Measurements from ENCODE around the gene SLC6A12.
"Not testable (repeated sequence)": the region's sequence is repeated elsewhere in the genome, so short reads cannot be mapped to it uniquely, and the experiment has no call there.

SLC6A12 gene

DNA sequence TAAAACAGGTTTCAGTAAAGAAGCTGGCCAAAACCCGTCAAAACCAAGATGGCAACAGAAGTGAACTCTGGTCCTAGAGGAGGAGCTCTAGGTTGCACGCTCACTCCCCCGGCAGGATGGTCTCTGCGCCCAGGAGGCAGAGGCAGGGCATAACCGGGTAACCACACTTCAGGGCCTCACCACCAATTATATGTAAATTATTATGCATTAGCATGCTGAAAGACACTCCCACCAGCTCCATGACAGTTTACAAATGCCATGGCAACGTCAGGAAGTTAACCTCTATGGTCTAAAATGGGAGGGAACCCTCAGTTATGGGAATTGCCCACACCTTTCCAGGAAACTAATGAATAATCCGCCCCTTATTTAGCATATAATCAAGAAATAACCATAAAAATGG is 20.1 kb upstream of the SLC6A12 start:
- DNase-seq: no peak

DNA sequence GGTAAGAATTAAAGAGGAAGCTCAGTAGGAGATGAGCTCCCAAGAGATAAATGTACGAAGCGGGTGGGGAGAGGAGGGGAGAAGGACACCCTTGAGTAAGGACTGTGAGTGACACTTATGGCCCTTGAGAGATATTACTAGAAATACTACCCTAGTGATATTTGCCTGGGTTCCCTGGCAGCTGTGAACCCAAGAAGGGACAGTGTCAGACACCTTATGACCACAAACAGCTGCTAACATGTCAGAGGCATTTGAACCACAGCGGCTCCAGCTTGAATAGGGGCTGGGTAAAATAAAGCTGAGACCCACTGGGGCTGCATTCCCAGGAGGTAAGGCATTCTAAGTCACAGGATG is 19.6 kb upstream of the SLC6A12 start:
- no peak for DNase-seq

DNA sequence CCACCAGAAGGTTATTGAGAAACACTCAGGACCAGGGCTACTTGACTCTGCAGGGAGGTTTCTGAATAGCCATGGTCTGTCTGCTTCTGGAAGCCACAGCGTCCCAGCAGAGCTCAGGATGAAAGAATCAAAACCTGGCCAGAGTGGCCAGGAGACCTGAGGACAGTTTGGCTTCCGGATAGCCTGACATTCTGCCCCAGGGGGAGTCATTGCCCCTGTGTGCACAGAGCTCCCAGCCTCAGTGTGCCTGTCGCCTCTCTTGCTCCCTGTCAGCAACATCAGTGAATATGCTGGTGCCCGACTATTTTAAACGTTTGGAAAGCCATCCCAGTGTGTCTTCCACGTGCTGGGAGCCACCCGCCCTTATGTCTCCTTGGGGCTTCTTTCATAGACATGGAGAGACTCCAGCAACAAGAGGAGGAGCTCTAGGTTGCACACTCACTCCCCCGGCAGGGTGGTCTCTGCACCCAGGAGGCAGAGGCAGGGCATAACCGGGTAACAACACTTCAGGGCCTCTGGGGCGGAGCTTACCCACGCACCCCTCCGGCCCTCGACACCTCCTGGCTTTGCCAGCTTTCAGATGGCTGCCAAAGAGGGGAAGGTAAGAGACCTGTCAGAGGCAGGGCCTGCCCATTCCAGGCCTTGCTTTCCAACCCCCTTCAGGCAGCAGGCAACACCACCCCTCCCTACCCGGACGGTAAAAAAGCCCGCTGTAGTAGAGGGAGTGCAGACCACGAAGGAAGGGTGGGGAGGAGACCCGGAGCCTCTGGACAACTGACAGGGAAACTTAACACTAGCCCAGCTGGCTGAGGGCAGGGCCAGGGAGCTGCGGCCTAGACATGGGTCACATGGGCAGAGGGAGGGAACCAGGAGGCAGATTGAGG is 19.0 kb upstream of the SLC6A12 start:
- no peak for DNase-seq

DNA sequence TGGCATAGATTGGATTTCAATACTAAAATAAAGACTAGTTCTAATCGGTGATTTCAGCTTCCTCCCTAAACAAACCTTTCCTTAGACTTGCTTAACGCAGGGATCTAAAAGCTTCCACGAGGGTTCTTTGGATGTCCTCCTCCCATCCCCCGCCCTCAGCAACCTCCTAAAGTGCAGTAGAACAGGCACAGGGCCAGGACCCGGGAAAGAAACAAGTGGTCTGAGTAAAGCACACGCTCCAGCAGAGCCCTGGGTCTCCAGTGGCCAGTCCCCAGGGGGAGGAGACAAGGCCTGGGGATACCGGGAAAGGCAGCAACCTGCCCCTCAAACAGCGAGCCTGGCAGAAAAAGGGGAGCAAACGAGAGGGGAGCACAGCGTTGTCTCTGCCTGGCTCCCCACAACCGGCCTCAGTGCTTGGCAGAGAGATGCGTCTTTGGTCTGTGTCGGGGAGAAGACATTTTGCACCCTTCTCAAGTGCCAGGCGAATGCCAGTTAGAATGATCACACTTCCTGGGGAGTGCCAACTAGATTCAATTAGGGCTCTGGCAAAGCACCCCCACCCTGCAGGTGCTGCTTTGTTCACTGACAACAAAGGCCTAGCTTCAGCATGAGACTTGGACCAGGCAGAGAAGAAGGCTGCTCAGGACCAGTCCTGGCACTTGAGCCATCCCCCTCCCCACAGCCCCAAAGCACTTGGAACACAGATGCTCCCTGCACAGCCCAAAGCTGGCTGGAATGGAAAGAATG is 17.1 kb upstream of the SLC6A12 start:
- DNase-seq: no peak

DNA sequence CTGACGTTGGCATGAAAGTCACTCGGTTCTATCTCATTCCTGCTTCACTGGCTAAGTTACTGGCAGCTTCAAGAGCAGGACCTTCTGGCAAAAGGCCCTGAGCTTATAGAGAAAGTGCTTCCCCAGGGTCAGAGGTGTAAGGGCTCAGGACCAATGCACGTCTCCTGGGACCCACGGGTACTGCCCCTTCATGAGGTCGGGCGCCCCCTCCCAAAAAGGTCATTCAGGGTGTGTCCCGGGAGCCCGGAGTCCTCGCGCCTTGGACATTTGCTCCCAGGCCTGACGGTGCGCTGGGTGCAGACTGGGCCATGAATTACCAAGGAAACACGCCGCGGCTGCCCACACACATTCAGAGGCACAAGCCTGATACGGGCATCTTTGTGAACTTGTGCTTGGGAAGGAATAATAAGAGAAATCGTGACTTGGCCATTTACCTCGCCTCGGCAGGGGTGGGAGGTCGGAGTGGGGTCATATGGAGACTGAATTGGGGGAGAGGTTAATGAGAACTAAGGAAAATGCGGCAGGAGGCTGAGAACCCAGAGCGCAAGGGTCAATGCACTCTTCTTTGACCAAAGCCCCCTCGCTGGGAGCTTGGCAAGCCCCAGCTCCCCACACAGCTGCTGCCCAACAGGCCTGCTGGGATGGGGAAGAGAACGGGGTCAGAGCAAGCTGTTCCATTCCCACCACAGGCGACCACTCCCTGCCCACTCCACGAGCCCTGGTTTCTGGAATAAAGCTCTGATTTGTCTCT is 15.7 kb upstream of the SLC6A12 start:
- DNase-seq: no peak

DNA sequence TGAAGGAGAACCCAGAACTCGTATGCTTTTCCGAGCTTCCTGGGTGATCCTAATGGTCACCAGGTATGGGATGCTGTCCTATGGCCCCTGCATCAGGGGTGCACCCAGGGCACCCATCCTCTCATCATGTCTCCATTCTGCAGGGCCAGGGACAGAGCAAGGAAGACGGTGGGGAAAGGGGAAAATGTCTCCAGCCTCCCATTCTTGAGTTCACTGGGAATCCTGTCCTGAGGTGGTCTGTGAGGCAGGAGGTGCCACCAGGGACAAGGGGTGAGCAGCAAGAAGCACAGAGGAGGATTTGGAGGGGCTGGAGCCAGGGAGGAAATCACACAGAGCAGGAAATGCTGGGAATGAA is 14.9 kb upstream of the SLC6A12 start:
- DNase-seq: no peak

DNA sequence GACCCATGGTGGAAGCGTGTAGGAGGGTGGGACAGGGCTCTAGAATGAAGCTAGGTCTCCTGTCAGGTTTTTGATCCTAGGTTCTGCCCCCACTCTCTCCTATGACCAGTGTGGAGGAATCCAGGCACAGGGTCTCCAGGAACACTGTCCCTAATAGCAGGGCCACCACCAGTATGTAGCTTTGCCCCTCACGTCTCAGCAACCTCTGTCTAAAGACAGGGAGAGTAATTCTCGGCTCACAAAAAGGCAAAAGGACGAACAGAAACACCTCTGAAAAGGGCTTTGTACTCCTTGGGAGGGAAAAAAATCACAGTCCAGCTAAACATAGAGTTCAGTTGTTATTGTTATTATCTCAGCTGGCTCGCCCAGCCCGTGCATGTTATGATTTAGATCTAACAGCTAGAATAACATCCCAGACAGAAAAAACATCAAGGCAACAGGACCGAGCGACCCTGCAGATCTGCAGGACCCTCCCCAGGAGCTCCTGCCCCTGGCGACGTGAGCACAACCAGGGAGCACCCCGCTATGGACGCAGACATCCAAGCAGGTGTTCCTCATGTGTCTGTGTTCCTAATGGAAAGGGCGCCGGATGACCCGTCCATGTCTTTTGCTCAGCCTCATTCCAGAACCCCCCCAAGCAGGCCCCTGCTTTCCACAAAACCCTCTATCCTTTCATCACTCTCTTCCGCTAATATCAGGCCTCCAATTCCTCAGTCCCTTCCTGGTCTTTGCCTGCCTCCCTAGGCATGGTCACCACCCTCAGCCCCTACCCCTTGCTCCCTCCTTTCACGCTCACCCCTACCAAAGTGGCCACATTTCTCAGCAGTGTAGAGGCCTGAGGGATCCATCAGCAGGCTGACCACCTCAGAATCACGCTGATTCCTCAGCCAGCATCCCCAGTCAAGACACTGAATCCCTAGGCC is 14.2 kb upstream of the SLC6A12 start:
- DNase-seq: no peak

DNA sequence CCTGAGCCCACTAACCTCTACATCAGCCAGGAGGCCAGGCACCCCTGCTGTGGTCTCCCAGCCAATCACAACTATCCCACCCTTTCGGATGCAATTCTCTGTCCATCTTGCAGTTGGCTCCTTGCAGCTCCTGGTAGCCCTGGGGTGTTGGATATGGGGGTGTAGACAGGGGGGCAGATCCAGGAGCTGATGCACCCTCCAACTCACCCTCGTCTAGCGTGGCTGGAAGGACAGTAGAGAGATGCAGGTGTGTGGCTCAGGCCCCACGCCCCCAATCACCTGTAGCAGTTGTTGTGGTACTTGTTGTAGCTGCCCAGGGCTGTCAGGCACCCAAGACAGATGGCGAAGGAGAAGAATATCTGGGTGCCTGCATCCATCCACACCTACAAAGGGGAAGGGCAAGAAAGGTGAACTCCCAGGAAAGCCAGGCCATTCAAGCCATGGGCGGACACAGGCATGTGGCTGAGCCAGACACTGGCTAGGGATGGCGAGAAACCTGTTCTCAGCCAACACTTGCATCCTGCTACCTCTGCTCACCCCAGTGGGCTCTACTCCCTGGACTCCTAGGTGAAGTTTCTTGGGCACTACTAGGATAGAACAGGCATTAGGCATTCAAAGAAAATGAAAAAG is 13.4 kb upstream of the SLC6A12 start:
- DNase-seq: no peak

DNA sequence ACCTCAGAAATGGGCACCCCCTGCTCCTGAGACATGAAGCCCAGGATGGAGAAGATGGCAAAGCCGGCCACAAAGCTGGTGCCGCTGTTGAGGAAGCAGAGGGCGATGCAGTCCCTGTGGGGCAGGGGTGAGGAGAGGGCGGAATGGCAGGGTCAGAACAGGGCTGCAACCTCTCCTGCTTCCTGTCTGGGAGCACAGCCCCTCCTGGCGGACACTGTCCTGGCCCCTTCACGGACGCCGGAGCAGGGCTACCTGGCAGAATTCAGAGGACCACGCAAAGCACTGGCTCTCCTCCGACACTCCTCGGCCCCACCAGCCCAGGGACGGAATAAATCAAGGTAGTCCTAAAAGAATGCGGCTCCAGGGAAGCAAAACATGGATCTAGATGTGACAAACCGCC is 12.4 kb upstream of the SLC6A12 start:
- no peak for DNase-seq

DNA sequence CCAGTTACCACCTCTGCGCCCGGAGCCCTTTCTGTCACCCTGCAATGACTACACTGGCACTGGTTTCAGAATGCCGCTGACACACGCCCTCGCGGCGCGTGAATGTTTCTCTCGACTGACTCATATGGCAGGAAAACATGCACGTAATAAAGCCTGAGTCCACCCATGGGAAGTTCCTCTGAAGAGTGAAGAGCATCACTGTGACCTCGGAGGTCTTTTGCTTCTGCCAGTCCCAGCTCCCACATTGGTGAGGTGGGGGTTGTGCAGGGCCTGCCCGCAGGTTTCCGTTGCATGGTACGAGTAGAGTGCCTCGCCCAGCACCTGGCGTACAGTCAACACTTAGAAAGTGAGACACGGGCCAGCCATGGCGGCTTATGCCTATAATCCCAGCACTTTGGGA is 11.1 kb upstream of the SLC6A12 start:
- DNase-seq: no peak

DNA sequence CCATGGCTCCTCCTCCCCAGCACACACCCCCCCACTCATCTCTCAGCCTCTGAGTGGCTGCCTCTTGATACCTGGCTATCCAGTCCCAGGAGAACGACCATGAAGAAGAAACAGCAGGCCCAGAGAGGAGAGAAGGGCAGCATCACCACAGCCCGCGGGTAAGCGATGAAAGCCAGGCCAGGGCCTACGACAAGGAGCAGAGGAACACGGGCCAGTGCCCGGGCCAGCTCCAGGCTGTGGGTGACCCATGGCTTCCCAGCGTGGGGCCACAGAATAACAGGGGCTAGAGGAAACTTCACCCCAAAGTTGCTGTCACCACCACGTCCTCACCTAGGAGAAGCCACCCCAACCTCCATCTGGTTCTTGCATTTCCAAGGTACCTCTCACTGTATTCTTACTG is 10.4 kb upstream of the SLC6A12 start:
- DNase-seq: no peak

DNA sequence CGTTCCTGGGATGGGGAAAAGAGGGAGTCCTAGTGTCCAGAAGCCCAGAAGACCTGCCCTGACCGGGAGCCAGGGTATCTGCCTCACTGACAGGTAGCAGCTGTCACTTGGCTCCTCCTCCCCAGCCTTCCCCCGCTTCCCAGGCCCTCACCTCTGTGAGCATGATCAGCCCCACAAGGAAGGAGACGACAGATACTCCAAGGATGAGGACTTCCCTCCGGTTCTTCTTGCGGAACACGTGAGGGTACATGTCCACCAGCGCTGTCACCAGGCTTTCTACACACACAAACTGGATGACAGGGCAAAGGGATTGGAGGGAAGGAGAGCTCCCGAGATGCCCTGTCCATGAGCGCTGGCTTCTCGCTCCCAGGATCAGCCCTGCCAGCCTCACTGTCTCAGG is 9.9 kb upstream of the SLC6A12 start:
- no peak for DNase-seq

DNA sequence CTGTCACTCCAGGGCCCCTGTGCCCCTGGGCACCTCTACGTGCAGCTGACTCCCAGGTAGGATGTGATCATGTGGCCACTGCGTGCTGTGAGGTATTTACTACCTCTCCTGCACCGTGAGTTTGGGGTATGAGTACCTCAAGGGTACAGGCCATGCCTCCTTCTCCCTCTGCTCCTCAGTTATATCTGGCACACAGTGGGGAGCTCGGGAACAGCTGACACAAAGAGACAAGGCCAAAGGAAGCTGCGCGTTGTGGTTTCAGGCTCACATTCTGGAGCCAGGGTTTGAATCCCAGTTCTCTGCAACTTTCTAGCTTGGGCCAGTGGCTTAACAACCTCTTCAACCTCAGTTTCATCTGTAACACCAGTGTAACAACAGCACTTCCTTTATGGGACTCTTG is 7.8 kb upstream of the SLC6A12 start:
- DNase-seq: no peak

DNA sequence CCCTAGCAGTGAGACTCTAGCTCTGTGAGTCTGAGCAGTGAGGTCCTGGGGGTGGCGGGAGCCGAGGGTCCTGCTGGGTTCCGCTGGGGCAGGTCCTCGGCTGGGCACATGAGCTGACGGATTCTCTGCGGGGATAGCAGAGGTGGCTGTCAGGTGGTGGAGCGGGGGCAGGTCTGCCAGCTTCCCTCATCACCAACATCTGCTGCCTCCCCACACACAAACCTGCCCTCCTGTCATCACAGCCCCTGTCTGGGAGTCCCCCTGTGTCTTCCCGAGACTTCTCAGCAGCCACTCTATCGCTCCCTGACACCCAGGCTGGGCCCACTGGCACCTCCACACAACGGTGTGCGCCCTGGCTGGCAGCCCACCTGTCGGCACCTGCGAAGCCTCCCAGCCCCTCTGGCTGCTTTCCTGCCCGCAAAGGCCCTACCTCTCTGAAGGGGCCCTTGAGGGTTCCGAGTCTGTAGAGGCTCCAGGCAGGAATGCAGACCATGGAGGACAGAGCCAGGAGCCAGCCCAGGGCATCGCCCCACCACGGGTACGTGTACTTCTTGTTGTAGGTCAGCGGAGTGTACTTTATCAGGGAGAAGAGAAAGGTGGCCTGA is 7.1 kb upstream of the SLC6A12 start:
- DNase-seq: no peak

DNA sequence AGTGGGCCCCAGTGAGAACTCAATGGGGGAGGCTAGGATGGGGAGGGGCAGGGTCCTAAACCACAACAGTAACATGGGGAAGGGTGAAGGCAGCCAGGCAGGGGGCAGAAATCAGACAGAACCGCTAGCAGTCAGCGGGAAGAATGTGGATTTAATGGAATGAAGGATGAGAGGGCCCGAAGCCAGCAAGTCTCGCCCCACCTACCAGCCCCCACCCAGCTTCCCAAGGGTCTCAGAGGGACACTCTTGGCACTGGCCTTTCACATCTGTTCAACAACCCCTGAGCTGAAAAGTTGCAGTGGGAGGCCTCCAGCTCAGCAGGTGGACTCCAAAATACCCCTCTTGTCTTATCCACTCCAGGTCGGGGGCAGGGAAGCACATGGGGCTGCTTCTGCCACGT is 6.5 kb upstream of the SLC6A12 start:
- no peak for DNase-seq

DNA sequence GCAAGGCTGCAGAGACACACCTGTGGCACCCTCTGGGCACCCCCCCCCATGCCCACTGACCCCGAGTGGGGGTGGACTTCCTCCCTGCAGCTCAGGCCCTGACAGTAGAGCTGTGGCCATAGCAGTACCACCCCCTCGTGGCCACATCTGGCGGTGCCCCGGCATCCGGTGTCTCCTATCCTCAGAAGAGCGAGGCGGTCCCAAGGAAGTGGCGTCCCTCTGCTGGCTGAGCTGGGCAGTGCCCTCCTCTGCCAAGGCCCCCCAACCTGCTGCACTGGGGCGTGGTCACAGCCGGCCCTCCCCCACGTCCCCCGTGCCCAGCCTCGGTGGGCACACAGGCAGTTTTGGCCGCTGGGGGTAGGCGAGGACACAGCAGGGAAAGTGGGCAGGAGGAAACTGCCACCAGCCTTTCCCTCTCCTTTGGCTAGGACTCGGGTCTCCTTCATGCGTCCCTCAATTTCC is 6.0 kb upstream of the SLC6A12 start:
- peak; percentile 53 to 69 for DNase-seq

DNA sequence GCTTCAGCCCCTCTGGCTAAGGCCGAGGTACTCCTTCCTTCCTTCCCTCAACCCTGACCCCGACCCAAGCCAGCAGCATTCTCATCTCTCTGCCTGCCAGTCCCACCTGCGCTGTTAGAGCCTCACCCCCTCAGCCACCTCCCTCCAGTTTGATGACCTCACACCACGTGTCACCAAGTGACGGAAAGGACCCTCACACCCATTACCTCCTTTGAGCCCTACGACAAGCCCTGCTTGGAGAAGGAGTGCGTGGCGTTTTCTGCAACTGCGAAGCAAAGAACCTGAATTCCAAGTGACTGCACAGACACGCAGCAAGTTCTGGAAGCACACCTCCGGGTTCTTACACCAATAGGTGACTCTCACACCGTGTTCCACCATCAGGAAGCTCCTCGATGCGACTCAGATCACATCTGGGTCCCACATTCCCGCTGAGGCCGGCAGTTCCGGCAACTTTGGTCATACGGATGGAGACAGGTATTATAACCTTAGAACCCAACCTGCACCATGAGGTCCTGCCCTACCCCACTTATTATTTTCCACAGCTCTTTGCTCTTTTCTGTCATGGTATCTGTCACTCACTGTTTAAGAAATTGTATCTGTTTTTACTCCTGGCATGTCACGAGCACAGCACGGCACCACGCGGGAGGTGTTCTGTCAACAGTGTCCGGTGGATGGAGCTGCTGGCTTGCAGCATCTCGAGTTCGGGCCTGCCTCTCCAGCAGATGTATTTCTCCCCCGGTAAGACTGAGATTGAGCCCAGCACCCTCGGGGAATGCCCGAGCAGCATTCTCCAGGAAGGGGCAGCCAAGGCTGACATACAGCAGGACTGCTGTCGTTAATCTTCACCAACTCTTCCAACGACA is 5.0 kb upstream of the SLC6A12 start:
- no peak for DNase-seq

DNA sequence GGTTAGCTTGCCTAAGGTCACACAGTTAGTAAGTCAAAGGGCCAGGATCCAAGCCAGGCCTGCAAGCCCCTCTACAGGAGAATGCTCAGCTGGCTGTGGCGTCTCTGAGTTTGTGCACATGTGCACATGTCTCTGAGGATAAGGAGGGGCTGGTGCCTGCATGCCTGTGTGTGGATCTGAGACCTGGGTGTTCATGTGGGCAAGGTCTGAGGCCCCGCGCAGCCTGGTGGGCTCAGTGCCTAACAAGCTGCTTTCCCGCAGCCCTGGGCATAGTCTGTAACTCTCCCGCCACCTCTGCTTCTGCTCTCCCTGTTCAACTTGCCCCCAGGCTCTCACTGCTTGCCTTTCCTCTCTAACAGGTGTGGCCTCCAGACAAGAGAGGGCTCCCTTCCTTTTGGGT is 4.3 kb upstream of the SLC6A12 start:
- no peak for DNase-seq

DNA sequence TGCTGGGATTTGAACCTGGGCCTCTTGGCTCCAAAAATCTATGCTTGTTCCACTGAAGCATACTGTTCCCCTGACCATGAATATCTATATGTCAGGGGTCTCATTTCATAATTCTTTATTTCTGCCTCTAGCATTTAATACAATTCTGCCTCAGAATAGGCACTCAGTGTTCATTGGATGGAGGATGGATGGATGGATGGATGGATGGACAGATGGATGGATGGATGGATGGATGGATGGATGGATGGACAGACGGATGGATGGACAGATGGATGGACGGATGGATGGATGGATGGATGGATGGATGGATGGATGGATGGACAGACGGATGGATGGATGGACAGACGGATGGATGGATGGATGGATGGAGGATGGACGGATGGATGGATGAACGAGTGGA is 3.1 kb upstream of the SLC6A12 start:
- DNase-seq: not testable (repeated sequence)

DNA sequence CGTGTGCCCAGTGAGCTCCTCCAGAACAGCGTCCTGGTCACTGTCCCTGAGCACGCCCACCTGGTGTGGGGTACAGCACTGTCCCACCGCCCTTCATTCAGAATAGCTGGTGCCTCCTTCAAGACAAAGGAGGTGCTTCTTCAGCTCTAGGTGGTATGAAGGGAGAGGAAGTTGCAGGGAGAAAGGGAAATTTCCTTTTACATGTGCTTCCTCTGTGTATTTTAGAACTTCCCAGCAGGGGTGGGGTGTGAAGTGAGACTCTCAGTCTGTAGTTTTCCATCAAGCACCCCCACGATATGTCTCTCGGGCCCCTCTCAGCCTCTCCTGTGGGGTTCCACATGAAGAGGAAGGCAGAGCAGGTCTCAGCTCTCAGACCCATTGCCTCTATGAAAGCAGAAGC is 1.2 kb upstream of the SLC6A12 start:
- DNase-seq: no peak

DNA sequence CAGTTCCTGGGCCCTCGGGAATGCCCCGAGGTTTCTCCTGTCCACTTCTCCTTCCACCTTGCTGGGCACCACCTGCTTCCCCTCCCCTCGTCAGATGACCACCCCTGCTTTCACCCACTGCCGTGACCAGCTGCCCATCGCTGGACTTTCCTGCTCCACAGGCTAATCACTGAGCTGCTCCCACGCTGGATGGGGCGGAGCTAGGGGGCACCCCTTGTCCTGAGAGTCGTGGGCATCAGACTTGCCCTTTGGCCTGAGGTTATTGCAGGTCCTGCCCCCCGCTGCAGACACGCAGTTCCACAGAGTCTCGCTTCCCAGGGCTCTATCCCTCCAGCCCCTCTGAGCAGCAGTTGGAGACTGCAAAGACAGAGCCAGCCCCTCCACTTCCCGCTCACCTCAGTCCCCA is 427 bp downstream of the SLC6A12 start:
- DNase-seq: no peak
